Panc1 (cell line): ENCODE data around the gene SLC66A3.

Source experiments
- POLR2AphosphoS5 ChIP-seq: IDR thresholded peaks from 2 replicates; pipeline ENCODE4 v1.6.1; 2012; ENCODE audit warnings: mild to moderate bottlenecking, low read depth, low read length, moderate library complexity
- TF ChIP-seq, protein P1 (sequence below): fragments of 450-650 bp; IDR thresholded peaks from 2 replicates; pipeline ENCODE4 v1.5.1; 2017; ENCODE audit warnings: mild to moderate bottlenecking

DNA sequence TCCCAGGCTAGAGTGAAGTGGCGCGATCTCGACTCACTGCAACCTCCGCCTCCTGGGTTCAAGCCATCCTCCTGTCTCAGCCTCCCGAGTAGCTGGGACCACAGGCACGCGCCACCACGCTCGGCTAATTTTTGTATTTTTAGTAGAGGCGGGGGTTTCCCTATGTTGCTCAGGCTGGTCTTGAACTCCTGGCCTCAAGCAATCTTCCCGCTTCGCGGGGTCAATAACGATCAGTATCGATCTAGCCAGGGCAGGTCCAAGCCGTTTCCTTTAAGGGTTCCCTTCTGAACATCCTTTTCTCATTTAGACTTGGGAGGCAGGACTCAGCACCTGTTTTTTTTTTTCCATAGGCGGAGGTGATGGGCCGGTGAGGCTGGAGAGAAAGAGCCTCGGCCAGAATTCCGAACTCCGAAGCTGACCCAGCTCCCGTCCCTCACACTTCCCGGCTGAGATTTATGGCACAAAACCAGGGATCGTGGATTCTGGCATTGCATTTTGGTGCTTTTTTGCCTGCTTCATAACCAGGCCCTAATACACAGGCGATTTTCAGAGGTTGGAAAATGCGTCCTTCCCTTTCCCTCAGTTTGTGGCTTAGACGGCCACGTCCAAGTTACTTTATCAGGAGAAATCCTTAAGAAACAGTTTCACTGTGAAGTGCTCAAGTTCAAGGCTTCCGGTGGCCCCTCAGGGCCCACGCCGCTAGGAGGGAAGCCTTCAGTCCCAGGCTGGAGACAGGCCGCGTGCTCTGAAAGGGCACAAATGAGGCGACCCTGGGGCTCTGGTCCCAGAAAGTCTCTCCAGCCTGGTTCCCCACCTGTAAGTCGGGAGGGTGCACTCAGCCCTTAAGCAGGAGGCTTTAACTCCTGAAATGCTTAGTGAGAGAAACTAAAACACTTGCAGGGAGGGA is 998 bp upstream of the SLC66A3 start:
- TF ChIP-seq, protein P1, sequence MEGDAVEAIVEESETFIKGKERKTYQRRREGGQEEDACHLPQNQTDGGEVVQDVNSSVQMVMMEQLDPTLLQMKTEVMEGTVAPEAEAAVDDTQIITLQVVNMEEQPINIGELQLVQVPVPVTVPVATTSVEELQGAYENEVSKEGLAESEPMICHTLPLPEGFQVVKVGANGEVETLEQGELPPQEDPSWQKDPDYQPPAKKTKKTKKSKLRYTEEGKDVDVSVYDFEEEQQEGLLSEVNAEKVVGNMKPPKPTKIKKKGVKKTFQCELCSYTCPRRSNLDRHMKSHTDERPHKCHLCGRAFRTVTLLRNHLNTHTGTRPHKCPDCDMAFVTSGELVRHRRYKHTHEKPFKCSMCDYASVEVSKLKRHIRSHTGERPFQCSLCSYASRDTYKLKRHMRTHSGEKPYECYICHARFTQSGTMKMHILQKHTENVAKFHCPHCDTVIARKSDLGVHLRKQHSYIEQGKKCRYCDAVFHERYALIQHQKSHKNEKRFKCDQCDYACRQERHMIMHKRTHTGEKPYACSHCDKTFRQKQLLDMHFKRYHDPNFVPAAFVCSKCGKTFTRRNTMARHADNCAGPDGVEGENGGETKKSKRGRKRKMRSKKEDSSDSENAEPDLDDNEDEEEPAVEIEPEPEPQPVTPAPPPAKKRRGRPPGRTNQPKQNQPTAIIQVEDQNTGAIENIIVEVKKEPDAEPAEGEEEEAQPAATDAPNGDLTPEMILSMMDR: no peak
- TF ChIP-seq POLR2AphosphoS5: no peak
